GM12892 (cell line): ENCODE data around the gene ARHGAP10.

Source experiments
- POLR2A ChIP-seq: IDR thresholded peaks from 2 replicates; pipeline ENCODE4 v1.6.1; 2011; ENCODE audit warnings: low read depth, low read length, control low read depth
- POLR2AphosphoS5 ChIP-seq: IDR thresholded peaks from 2 replicates; pipeline ENCODE4 v1.6.1; 2011; ENCODE audit warnings: low read depth, low read length, control low read depth
- TAF1 ChIP-seq: IDR thresholded peaks from 2 replicates; pipeline ENCODE4 v1.6.1; 2011; ENCODE audit warnings: low read depth, mild to moderate bottlenecking, control low read depth, low read length, borderline replicate concordance

- TF ChIP-seq TAF1 (no peak), POLR2AphosphoS5 (no peak), POLR2A (no peak)
Measured at GRCh38 chr4:147960971-147961370, 229.1 kb downstream of the ARHGAP10 start.
